AG09309 (cell line): ENCODE data around the gene ANKRD44.

ENCODE experiments used
- DNase-seq: peaks from one replicate; pipeline ENCODE4 v3.0.0-alpha.2; 2010; ENCODE audit warnings: low read depth
- H3K4me3 ChIP-seq: 2 replicates; pipeline ENCODE4 v1.5.1; 2011; ENCODE audit warnings: mild to moderate bottlenecking, low read depth, low read length, moderate library complexity; ENCODE audit not compliant: control insufficient read depth
- TF ChIP-seq, protein P1 (sequence below): IDR thresholded peaks from 2 replicates; pipeline ENCODE4 v1.5.1; 2011; ENCODE audit warnings: mild to moderate bottlenecking, low read depth, low read length, inconsistent platforms; ENCODE audit not compliant: insufficient read depth, control insufficient read depth; ENCODE audit errors: missing control alignments

Gene ANKRD44

DNA sequence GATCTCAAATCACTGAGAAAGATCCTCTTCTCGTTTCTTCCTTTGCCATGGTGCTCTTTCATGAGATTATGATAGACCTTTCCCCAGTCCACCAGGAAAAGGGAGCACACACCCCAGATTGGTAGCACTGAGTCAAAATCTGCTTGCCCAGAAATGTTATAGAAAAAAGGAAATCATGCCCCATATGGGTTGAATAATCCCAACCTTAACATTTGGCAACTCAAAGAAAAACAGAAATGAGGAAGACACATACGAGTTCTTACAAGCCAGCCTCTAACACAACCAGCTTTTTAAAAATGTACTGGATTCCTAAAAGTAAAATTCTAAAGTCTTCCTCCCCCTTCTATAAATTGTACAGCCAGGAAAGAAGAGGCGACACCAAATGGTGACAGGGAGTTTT lies 103.0 kb downstream of the ANKRD44 start:
- DNase-seq = no peak
- TF ChIP-seq, protein P1, sequence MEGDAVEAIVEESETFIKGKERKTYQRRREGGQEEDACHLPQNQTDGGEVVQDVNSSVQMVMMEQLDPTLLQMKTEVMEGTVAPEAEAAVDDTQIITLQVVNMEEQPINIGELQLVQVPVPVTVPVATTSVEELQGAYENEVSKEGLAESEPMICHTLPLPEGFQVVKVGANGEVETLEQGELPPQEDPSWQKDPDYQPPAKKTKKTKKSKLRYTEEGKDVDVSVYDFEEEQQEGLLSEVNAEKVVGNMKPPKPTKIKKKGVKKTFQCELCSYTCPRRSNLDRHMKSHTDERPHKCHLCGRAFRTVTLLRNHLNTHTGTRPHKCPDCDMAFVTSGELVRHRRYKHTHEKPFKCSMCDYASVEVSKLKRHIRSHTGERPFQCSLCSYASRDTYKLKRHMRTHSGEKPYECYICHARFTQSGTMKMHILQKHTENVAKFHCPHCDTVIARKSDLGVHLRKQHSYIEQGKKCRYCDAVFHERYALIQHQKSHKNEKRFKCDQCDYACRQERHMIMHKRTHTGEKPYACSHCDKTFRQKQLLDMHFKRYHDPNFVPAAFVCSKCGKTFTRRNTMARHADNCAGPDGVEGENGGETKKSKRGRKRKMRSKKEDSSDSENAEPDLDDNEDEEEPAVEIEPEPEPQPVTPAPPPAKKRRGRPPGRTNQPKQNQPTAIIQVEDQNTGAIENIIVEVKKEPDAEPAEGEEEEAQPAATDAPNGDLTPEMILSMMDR = no peak
- H3K4me3 ChIP-seq = no peak overlapping the region

DNA sequence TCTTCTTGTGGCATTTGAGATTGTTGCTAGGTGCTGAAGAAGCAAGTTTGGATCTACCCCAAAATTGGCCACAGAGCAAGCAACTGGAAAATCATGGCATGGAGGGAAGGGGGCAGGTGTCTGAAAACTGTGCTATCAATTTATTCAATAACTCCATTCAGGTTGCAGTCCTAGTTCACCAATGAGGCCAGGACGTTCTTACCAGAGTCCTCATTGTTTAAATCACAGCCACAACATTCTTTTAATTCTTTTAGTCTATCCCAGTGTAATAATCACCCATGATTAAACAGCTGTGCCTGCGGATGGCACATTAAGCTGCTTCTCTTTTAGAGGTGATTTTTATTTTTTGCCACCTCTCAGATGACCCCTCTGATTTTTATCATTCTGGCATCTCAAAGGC lies 103.5 kb downstream of the ANKRD44 start:
- TF ChIP-seq, protein P1 = no peak
- no peak for DNase-seq
- no peak overlapping the region for H3K4me3 ChIP-seq

DNA sequence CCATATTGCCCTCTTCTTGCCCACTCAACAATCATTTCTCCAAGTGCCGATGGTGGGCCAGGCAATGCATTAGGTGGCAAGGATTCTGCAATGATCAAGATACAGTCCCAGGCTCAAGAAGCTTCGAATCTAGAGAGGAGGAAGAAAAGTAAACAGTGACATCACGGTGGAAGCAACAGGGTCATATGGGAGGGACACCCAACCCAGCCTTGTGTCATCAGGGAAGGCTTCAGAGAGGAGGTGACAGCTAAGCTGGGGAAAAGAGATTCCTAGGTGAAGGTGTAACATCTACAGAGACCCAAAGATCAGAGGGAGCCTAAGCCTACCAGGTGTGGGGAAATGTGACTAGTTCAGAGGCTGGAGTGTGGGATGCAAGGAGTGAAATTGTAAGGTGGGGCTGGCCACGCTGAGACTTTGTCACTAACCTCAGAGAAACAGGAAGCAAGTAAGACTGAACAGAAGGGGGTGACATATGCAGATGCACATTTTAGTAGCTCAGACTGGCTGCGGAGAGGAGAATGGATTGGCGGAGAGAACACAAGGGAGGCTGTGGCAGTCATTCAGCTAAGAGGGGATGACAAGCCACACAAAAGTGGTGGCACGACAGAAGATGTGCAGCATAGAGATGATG lies 104.9 kb downstream of the ANKRD44 start:
- TF ChIP-seq, protein P1 = no peak
- DNase-seq = no peak

GRCh38 chr2:197204519-197205250 lies 105.9 kb downstream of the ANKRD44 start:
- no peak overlapping the region for H3K4me3 ChIP-seq
- TF ChIP-seq, protein P1 = no peak
- DNase-seq = no peak

More for the DNA sequence above, 104.9 kb downstream of the ANKRD44 start:
- H3K4me3 ChIP-seq = no peak overlapping the region

DNA sequence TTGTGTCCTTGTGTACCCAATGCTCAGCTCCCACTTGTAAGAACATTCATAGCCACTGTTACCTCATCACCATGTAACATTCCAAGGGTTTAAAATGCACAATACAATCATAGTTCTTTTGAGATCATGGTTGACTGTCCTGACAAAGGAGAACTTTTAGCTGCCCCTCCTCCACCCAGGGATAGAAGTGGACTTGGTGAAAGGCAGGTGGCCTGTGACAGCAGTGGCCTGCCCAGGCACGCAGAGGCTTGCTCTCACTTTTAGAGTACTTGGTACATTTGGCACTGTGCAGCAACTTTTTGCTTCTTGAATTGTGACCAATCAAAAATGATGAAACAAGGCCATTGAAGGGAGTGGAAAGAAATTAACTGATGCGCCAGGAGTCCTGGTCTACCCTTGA lies 108.7 kb downstream of the ANKRD44 start:
- no peak overlapping the region for H3K4me3 ChIP-seq
- no peak for DNase-seq
- TF ChIP-seq, protein P1 = no peak

GRCh38 chr2:197200762-197201058 lies 109.9 kb downstream of the ANKRD44 start:
- H3K4me3 ChIP-seq = no peak overlapping the region
- DNase-seq = no peak
- TF ChIP-seq, protein P1 = no peak
